SU-DHL-6 (cell line): ENCODE results near the gene PLEKHA5.
"Not testable (repeated sequence)": the region's sequence is repeated elsewhere in the genome, so short reads cannot be mapped to it uniquely, and the experiment has no call there.

Experiments
- H2AFZ ChIP-seq: fragments of 200-600 bp; sonication (generic); 2 replicates; pipeline ENCODE4 v1.6.1; 2014; ENCODE audit warnings: low read depth, mild to moderate bottlenecking, moderate library complexity, mixed read lengths, antibody characterized with exemption, low read length; ENCODE audit not compliant: severe bottlenecking
- H3F3A ChIP-seq: fragments of 200-600 bp; shearing (Covaris generic); 2 replicates; pipeline ENCODE4 v1.6.0; 2016; ENCODE audit warnings: antibody characterized with exemption, mild to moderate bottlenecking; ENCODE audit not compliant: insufficient read depth
- H3K27ac ChIP-seq: fragments of 200-600 bp; sonication (generic); 2 replicates; pipeline ENCODE4 v1.5.1; 2016; ENCODE audit warnings: low read depth, mild to moderate bottlenecking, low read length, moderate library complexity, mixed read lengths
- H3K27me3 ChIP-seq: fragments of 200-600 bp; sonication (generic), shearing (Covaris generic); 2 replicates; pipeline ENCODE4 v1.6.0; 2014; ENCODE audit warnings: mild to moderate bottlenecking, low read length
- H3K36me3 ChIP-seq: fragments of 200-600 bp; sonication (generic); 2 replicates; pipeline ENCODE4 v1.6.1; 2014; ENCODE audit warnings: mild to moderate bottlenecking, low read length, mixed read lengths
- H3K4me2 ChIP-seq: fragments of 300-600, 200-600 bp; shearing (Covaris generic), sonication (generic); 2 replicates; pipeline ENCODE4 v1.6.0; 2014; ENCODE audit warnings: low read length, low read depth, mild to moderate bottlenecking; ENCODE audit not compliant: poor library complexity, severe bottlenecking
- H3K4me3 ChIP-seq: fragments of 200-600 bp; sonication (generic); 2 replicates; pipeline ENCODE4 v1.5.1; 2014; ENCODE audit warnings: antibody characterized with exemption, low read length, mild to moderate bottlenecking, mixed read lengths; ENCODE audit not compliant: insufficient read depth, poor library complexity, severe bottlenecking
- H3K79me2 ChIP-seq: fragments of 200-600 bp; sonication (generic); 2 replicates; pipeline ENCODE4 v1.6.1; 2014; ENCODE audit warnings: mild to moderate bottlenecking, low read length, moderate library complexity; ENCODE audit not compliant: insufficient read depth
- H3K9ac ChIP-seq: fragments of 200-600 bp; sonication (generic); 2 replicates; pipeline ENCODE4 v1.7.0; 2014; ENCODE audit warnings: mild to moderate bottlenecking, low read length
- H3K9me2 ChIP-seq: fragments of 200-600 bp; sonication (generic); replicated peaks from 2 replicates; pipeline ENCODE4 v1.6.1; 2014; ENCODE audit warnings: low read length; ENCODE audit not compliant: insufficient read depth
- H3K9me3 ChIP-seq: fragments of 200-600 bp; sonication (generic); 2 replicates; pipeline ENCODE4 v1.6.1; 2014; ENCODE audit warnings: low read length, mixed read lengths; ENCODE audit not compliant: insufficient read depth
- H4K20me1 ChIP-seq: fragments of 200-600 bp; sonication (generic); 2 replicates; pipeline ENCODE4 v1.6.1; 2014; ENCODE audit warnings: low read depth, mild to moderate bottlenecking, antibody characterized with exemption, low read length, moderate library complexity, mixed read lengths
- EZH2phosphoT487 ChIP-seq: fragments of 200-600 bp; sonication (generic), shearing (Covaris generic); conservative IDR thresholded peaks from 2 replicates; pipeline ENCODE4 v1.6.1; 2018; ENCODE audit warnings: mild to moderate bottlenecking, antibody characterized with exemption, low read length, moderate library complexity, mixed read lengths
- TF ChIP-seq, protein P1 (sequence below): fragments of 200-600 bp; sonication (generic); IDR thresholded peaks from one replicate; pipeline ENCODE4 v1.5.1; 2017; ENCODE audit warnings: antibody characterized with exemption, mild to moderate bottlenecking, low read length, moderate library complexity; ENCODE audit not compliant: insufficient read depth, poor library complexity, severe bottlenecking

The PLEKHA5 gene

DNA sequence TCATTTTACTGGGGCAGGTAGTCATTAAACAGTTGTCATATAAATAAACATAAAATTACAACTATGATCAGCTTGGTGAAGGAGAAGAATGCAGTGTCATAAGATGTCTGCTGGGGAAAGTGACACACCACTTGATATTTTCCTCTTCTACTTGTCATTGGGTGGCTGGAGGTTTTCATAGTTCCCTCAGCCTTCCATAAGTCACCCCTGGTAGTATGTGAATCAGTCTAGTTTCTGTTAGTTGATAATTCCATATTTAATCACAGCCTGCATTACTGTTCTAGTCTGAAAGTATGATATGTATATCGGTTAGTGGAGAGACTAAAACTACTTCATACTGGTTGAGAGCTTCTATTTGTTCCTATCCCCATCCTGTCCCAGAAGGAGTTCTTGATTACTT lies 38.2 kb downstream of the PLEKHA5 start:
- no peaks in the 10 kb centered on the region for H3F3A ChIP-seq
- TF ChIP-seq EZH2phosphoT487: no peak
- TF ChIP-seq, protein P1, sequence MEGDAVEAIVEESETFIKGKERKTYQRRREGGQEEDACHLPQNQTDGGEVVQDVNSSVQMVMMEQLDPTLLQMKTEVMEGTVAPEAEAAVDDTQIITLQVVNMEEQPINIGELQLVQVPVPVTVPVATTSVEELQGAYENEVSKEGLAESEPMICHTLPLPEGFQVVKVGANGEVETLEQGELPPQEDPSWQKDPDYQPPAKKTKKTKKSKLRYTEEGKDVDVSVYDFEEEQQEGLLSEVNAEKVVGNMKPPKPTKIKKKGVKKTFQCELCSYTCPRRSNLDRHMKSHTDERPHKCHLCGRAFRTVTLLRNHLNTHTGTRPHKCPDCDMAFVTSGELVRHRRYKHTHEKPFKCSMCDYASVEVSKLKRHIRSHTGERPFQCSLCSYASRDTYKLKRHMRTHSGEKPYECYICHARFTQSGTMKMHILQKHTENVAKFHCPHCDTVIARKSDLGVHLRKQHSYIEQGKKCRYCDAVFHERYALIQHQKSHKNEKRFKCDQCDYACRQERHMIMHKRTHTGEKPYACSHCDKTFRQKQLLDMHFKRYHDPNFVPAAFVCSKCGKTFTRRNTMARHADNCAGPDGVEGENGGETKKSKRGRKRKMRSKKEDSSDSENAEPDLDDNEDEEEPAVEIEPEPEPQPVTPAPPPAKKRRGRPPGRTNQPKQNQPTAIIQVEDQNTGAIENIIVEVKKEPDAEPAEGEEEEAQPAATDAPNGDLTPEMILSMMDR: no peak
- H3K9me2 ChIP-seq: no peaks in the 10 kb centered on the region
- no peaks in the 10 kb centered on the region for H3K79me2 ChIP-seq
- no peak overlapping the region for H3K4me2 ChIP-seq
- no peaks in the 10 kb centered on the region for H3K9me3 ChIP-seq
- no peak overlapping the region for H3K27ac ChIP-seq
- no peaks in the 10 kb centered on the region for H4K20me1 ChIP-seq
- H3K4me3 ChIP-seq: no peak overlapping the region
- H3K9ac ChIP-seq: no peak overlapping the region
- no peak overlapping the region for H2AFZ ChIP-seq
- no peaks in the 10 kb centered on the region for H3K27me3 ChIP-seq
- H3K36me3 ChIP-seq: no peaks in the 10 kb centered on the region

GRCh38 chr12:19168644-19169043 lies 39.1 kb downstream of the PLEKHA5 start:
- Histone ChIP-seq H3F3A (no peaks in the 10 kb centered on the region), H3K4me2 (no peak overlapping the region), H4K20me1 (no peaks in the 10 kb centered on the region), H3K9ac (no peak overlapping the region), H2AFZ (no peak overlapping the region), H3K79me2 (no peaks in the 10 kb centered on the region), H3K36me3 (no peaks in the 10 kb centered on the region), H3K9me3 (no peaks in the 10 kb centered on the region), H3K4me3 (no peak overlapping the region), H3K9me2 (no peaks in the 10 kb centered on the region), H3K27ac (no peak overlapping the region), H3K27me3 (no peaks in the 10 kb centered on the region)
- TF ChIP-seq EZH2phosphoT487: no peak
- TF ChIP-seq, protein P1: no peak

DNA sequence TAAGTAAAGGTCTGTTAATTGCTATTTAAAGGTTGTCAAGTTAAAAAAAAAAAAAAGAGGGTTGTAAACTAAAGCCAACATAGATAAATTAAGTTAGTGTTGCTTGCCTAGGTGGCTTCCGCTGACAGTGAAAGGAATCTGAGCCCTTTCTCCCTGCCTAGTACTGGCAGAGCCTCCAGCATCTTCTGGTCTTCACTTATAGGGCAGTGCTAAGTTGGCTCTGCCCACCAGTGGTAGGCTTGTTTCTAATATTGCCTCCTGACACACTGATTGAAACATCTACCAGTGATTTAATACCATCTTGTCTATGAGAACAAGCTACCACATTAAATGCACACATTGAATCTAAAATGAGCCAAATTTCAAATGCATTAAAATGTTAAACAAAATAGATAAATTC lies 39.7 kb downstream of the PLEKHA5 start:
- Histone ChIP-seq H4K20me1 (no peaks in the 10 kb centered on the region), H3K27me3 (no peaks in the 10 kb centered on the region), H3K9ac (no peak overlapping the region), H3K9me3 (no peaks in the 10 kb centered on the region), H3K36me3 (no peaks in the 10 kb centered on the region), H3K27ac (no peak overlapping the region), H2AFZ (no peak overlapping the region), H3K79me2 (no peaks in the 10 kb centered on the region), H3K4me3 (no peak overlapping the region), H3K9me2 (no peaks in the 10 kb centered on the region), H3K4me2 (no peak overlapping the region), H3F3A (no peaks in the 10 kb centered on the region)
- TF ChIP-seq EZH2phosphoT487: no peak
- TF ChIP-seq, protein P1: no peak

- H3K9ac ChIP-seq, H4K20me1 ChIP-seq, H3K9me3 ChIP-seq, H3K36me3 ChIP-seq, H2AFZ ChIP-seq, H3K4me3 ChIP-seq, H3F3A ChIP-seq, H3K9me2 ChIP-seq, H3K4me2 ChIP-seq, H3K27me3 ChIP-seq, H3K79me2 ChIP-seq, H3K27ac ChIP-seq: not testable (repeated sequence)
These were observed 40.8 kb downstream of the PLEKHA5 start for GRCh38 chr12:19170286-19170685.
